H1 (cell line): Measurements from ENCODE around the gene SAAL1. TPM values are rescaled to one million over a fixed set of nuclear protein-coding genes. Genes with fewer than 3 reads are reported as not detected.

Experiments
- CTCF ChIA-PET: fragments of 300-600 bp; sonication (Branson Sonifier 250); formaldehyde crosslinking; loops from one replicate; lab custom pipeline; 2021; ENCODE audit not compliant: partially characterized antibody; lab: Charles Lee
- POLR2A ChIA-PET: fragments of 300-600 bp; sonication (Branson Sonifier 250); formaldehyde crosslinking; loops from one replicate; lab custom pipeline; 2021; ENCODE audit warnings: inconsistent platforms; ENCODE audit not compliant: partially characterized antibody; lab: Charles Lee
- DNase-seq, 2 experiments: peaks; one replicate each; pipeline versions ENCODE4 v3.0.0 to v3.0.0-alpha.2; 2010 to 2022; ENCODE audit warnings: low spot score in 2 of 2, low read depth in 1 of 2, mixed read lengths in 1 of 2
- FAIRE-seq: peaks from 2 replicates; lab custom pipeline; 2011; peaks lifted over from hg19 to GRCh38; lab: Jason Lieb, UNC
- H2AFZ ChIP-seq: 2 replicates; pipeline ENCODE4 v1.8.1; 2012; ENCODE audit warnings: low read length, inconsistent platforms
- H2AK5ac ChIP-seq: 2 replicates; pipeline ENCODE4 v1.6.1; 2013; ENCODE audit warnings: low read depth, low read length
- H2BK120ac ChIP-seq: replicated peaks from 2 replicates; pipeline ENCODE3; 2013; ENCODE audit warnings: low read depth, low read length, inconsistent platforms
- H2BK12ac ChIP-seq: 2 replicates; pipeline ENCODE4 v1.6.1; 2013; ENCODE audit warnings: low read depth, low read length
- H2BK15ac ChIP-seq: 2 replicates; pipeline ENCODE4 v1.6.1; 2013; ENCODE audit warnings: low read length
- H2BK20ac ChIP-seq: 2 replicates; pipeline ENCODE4 v1.6.1; 2013; ENCODE audit warnings: low read length
- H2BK5ac ChIP-seq: 2 replicates; pipeline ENCODE4 v1.6.1; 2013; ENCODE audit warnings: low read depth, low read length
- H3K14ac ChIP-seq: 2 replicates; pipeline ENCODE4 v1.6.1; 2013; ENCODE audit warnings: inconsistent platforms; ENCODE audit not compliant: insufficient read length
- H3K18ac ChIP-seq: 2 replicates; pipeline ENCODE4 v1.6.1; 2013; ENCODE audit warnings: low read length; ENCODE audit errors: extremely low read depth
- H3K23ac ChIP-seq: 2 replicates; pipeline ENCODE4 v1.6.1; 2013; ENCODE audit warnings: inconsistent platforms; ENCODE audit not compliant: insufficient read length
- H3K23me2 ChIP-seq: 2 replicates; pipeline ENCODE4 v1.6.1; 2013; ENCODE audit warnings: low read depth, low read length
- H3K27ac ChIP-seq: 2 replicates; pipeline ENCODE4 v1.6.1; 2011; ENCODE audit warnings: low read depth, low read length, inconsistent platforms
- H3K27me3 ChIP-seq, 4 experiments: replicated peaks in 1 of 4; 1 replicate in 1 of 4; 2 replicates in 3 of 4; pipeline versions ENCODE4 v1.6.1 to v1.8.1; 2011 to 2013; ENCODE audit warnings: low read length in 3 of 4, mild to moderate bottlenecking in 3 of 4, inconsistent platforms in 2 of 4, mixed read lengths in 2 of 4, moderate library complexity in 1 of 4; ENCODE audit not compliant: control insufficient read depth in 3 of 4, insufficient read depth in 3 of 4; ENCODE audit errors: extremely low read depth in 1 of 4
- H3K36me3 ChIP-seq, 4 experiments: 2 replicates each; pipeline versions ENCODE4 v1.6.1 to v1.8.1; 2011 to 2013; ENCODE audit warnings: mild to moderate bottlenecking in 4 of 4, low read length in 3 of 4, moderate library complexity in 2 of 4, control low read depth in 1 of 4, inconsistent platforms in 1 of 4; ENCODE audit not compliant: insufficient read depth in 4 of 4, control insufficient read depth in 2 of 4
- H3K4ac ChIP-seq: replicated peaks from 2 replicates; pipeline ENCODE3; 2013; ENCODE audit warnings: low read length, low read depth, mixed read lengths, inconsistent platforms; ENCODE audit not compliant: insufficient read length
- H3K4me1 ChIP-seq, 4 experiments: replicated peaks in 1 of 4; 1 replicate in 1 of 4; 2 replicates in 3 of 4; pipeline versions ENCODE4 v1.6.1 to v1.8.1; 2011 to 2013; ENCODE audit warnings: low read length in 3 of 4, inconsistent platforms in 2 of 4, mixed read lengths in 1 of 4; ENCODE audit not compliant: insufficient read depth in 4 of 4, control insufficient read depth in 3 of 4
- H3K4me2 ChIP-seq, 2 experiments: 2 replicates each; pipeline versions ENCODE4 v1.6.1 to v1.8.1; 2011 to 2013; ENCODE audit warnings: low read depth in 2 of 2, low read length in 2 of 2, control low read depth in 1 of 2, inconsistent platforms in 1 of 2, mild to moderate bottlenecking in 1 of 2; ENCODE audit not compliant: insufficient read depth in 1 of 2
- H3K4me3 ChIP-seq, 4 experiments: fragments of 200-600, 300-600 bp in 1 of 4; sonication (generic), shearing (Covaris generic), sonication (Bioruptor Twin) in 1 of 4; 2 replicates each; pipeline versions ENCODE4 v1.5.1 to v1.8.1; 2011 to 2016; ENCODE audit warnings: low read length in 4 of 4, low read depth in 3 of 4, control low read depth in 2 of 4, inconsistent platforms in 2 of 4, mild to moderate bottlenecking in 2 of 4, mixed read lengths in 1 of 4, moderate library complexity in 1 of 4; ENCODE audit not compliant: insufficient read depth in 2 of 4; ENCODE audit errors: extremely low read depth in 1 of 4
- H3K56ac ChIP-seq: replicated peaks from 2 replicates; pipeline ENCODE3; 2013; ENCODE audit warnings: low read depth, mild to moderate bottlenecking, mixed read lengths, low read length, inconsistent platforms; ENCODE audit not compliant: insufficient read length
- H3K79me1 ChIP-seq: 2 replicates; pipeline ENCODE4 v1.6.1; 2013; ENCODE audit warnings: low read depth, low read length, control low read depth
- H3K79me2 ChIP-seq, 2 experiments: 2 replicates each; pipeline versions ENCODE4 v1.6.1 to v1.8.1; 2012 to 2013; ENCODE audit warnings: low read length in 2 of 2, mild to moderate bottlenecking in 2 of 2, inconsistent platforms in 1 of 2; ENCODE audit not compliant: insufficient read depth in 2 of 2, control insufficient read depth in 1 of 2
- H3K9ac ChIP-seq, 4 experiments: replicated peaks in 1 of 4; 1 replicate in 1 of 4; 2 replicates in 3 of 4; pipeline versions ENCODE4 v1.6.1 to v1.8.1; 2011 to 2013; ENCODE audit warnings: low read depth in 3 of 4, low read length in 3 of 4, control low read depth in 2 of 4, mild to moderate bottlenecking in 2 of 4, moderate library complexity in 2 of 4, inconsistent platforms in 1 of 4; ENCODE audit errors: extremely low read depth in 1 of 4
- H3K9me3 ChIP-seq, 2 experiments: 2 replicates each; pipeline versions ENCODE4 v1.6.1 to v1.8.1; 2012 to 2013; ENCODE audit warnings: mild to moderate bottlenecking in 2 of 2, moderate library complexity in 2 of 2, control low read depth in 1 of 2, inconsistent platforms in 1 of 2, low read depth in 1 of 2, low read length in 1 of 2, mixed read lengths in 1 of 2; ENCODE audit not compliant: insufficient read depth in 2 of 2
- H4K20me1 ChIP-seq, 2 experiments: replicated peaks in 1 of 2; 2 replicates each; pipeline versions ENCODE3 to v1.8.1; 2011 to 2013; ENCODE audit warnings: inconsistent platforms in 2 of 2, low read length in 2 of 2, mild to moderate bottlenecking in 1 of 2; ENCODE audit not compliant: insufficient read depth in 2 of 2, control insufficient read depth in 1 of 2
- H4K5ac ChIP-seq: 2 replicates; pipeline ENCODE4 v1.6.1; 2013; ENCODE audit warnings: low read length, low read depth, mixed read lengths, inconsistent platforms; ENCODE audit not compliant: insufficient read length
- H4K8ac ChIP-seq: 2 replicates; pipeline ENCODE4 v1.8.0; 2013; ENCODE audit warnings: mild to moderate bottlenecking, moderate library complexity, low read length, inconsistent platforms; ENCODE audit not compliant: insufficient read depth; ENCODE audit errors: extremely low read depth
- H4K91ac ChIP-seq: replicated peaks from 2 replicates; pipeline ENCODE3; 2013; ENCODE audit warnings: low read length, mixed read lengths, inconsistent platforms; ENCODE audit not compliant: insufficient read length
- ASH2L ChIP-seq: fragments of 200-600, 300-600 bp; sonication (generic); IDR thresholded peaks from one replicate; pipeline ENCODE4 v1.7.1; 2017; ENCODE audit warnings: low read length
- ATF3 ChIP-seq: IDR thresholded peaks from 2 replicates; pipeline ENCODE4 v1.6.1; 2011; ENCODE audit warnings: low read depth, mild to moderate bottlenecking, low read length; ENCODE audit not compliant: insufficient read depth
- CBX5 ChIP-seq: fragments of 300-800, 300-1000 bp; sonication (generic); IDR thresholded peaks from 2 replicates; pipeline ENCODE4 v1.7.1; 2016; ENCODE audit warnings: antibody characterized with exemption, low read length, low read depth
- EP300 ChIP-seq, 2 experiments: IDR thresholded peaks; 1 replicate in 1 of 2; 2 replicates in 1 of 2; pipeline ENCODE4 v1.6.1; 2011 to 2012; ENCODE audit warnings: low read depth in 2 of 2, low read length in 2 of 2, mild to moderate bottlenecking in 2 of 2, borderline replicate concordance in 1 of 2, inconsistent platforms in 1 of 2, moderate library complexity in 1 of 2
- FOSL1 ChIP-seq: IDR thresholded peaks from 2 replicates; pipeline ENCODE4 v1.6.1; 2011; ENCODE audit warnings: mild to moderate bottlenecking, low read depth, low read length, moderate library complexity; ENCODE audit not compliant: insufficient read depth
- JUN ChIP-seq: IDR thresholded peaks from 2 replicates; pipeline ENCODE4 v1.6.1; 2011; ENCODE audit warnings: low read depth, mild to moderate bottlenecking, improper control_type of control experiment, low read length
- JUND ChIP-seq: IDR thresholded peaks from 2 replicates; pipeline ENCODE4 v1.6.1; 2011; ENCODE audit warnings: mild to moderate bottlenecking, improper control_type of control experiment, low read length
- MAFK ChIP-seq: IDR thresholded peaks from 2 replicates; pipeline ENCODE4 v1.6.1; 2012; ENCODE audit warnings: low read depth, mild to moderate bottlenecking, improper control_type of control experiment, low read length
- NANOG ChIP-seq: IDR thresholded peaks from 2 replicates; pipeline ENCODE4 v1.6.1; 2011; ENCODE audit warnings: low read length, low read depth, mild to moderate bottlenecking, inconsistent platforms; ENCODE audit not compliant: insufficient read depth, poor library complexity, severe bottlenecking
- POLR2A ChIP-seq, 2 experiments: IDR thresholded peaks; 1 replicate in 1 of 2; 2 replicates in 1 of 2; pipeline ENCODE4 v1.6.1; 2011; ENCODE audit warnings: low read depth in 2 of 2, low read length in 2 of 2, mild to moderate bottlenecking in 2 of 2; ENCODE audit errors: control extremely low read depth in 1 of 2
- POU5F1 ChIP-seq: IDR thresholded peaks from 2 replicates; pipeline ENCODE4 v1.6.1; 2011; ENCODE audit warnings: low read depth, mild to moderate bottlenecking, low read length, moderate library complexity
- RFX5 ChIP-seq: IDR thresholded peaks from 2 replicates; pipeline ENCODE4 v1.6.1; 2011; ENCODE audit warnings: low read depth, low read length, improper control_type of control experiment, borderline replicate concordance
- SIRT6 ChIP-seq: IDR thresholded peaks from one replicate; pipeline ENCODE4 v1.7.1; 2012; ENCODE audit warnings: low read length, inconsistent platforms
- ZNF274 ChIP-seq: IDR thresholded peaks from 2 replicates; pipeline ENCODE4 v1.7.0; 2012; ENCODE audit warnings: low read length, borderline replicate concordance; ENCODE audit errors: extremely low read depth
- WGBS, 2 experiments: shearing (Covaris generic) in 1 of 2; methylation state at CpG; one replicate each; pipeline versions ENCODE4 v1.1.6 to v1.1.7; 2013 to 2015; ENCODE audit warnings: low lambda C conversion rate in 2 of 2, mixed read lengths in 2 of 2, inconsistent platforms in 1 of 2, low coverage in 1 of 2, missing lambda C conversion rate in 1 of 2; ENCODE audit not compliant: insufficient replicate concordance in 2 of 2, insufficient coverage in 1 of 2, insufficient read length in 1 of 2; ENCODE audit errors: extremely low coverage in 1 of 2, missing lambda C conversion rate in 1 of 2; 5-methylcytosine and 5-hydroxymethylcytosine counted together
- polyA plus RNA-seq, 7 experiments: library from polyadenylated mRNA; depleted of rRNA in 3 of 7; stranded (reverse) in 5 of 7; unstranded in 2 of 7; fragments of >200 nt in 5 of 7; fragments of 200-250 nt in 2 of 7; gene quantifications; 1 replicate in 5 of 7; 2 replicates in 1 of 7; 4 replicates in 1 of 7; pipeline versions ENCODE4 v1.2.1 to v1.2.3, GENCODE V29; 2011 to 2013; ENCODE audit warnings: missing spikeins in 2 of 7, mixed read lengths in 2 of 7
- total RNA-seq: library from RNA; stranded (reverse); fragmentation: NEBNext Ultra II Directional; extraction: Animal tissue kit (Norgen Biotek cat#: 25700); gene quantifications from 2 replicates; pipeline ENCODE4 v1.2.1, GENCODE V29; 2021

The SAAL1 gene
- total and polyA plus RNA-seq, 2 of the 8 experiments (the other 6 are each of a cell fraction or from before 2014, with no cell fraction given), result 26.4 to 46.6 TPM

- Histone ChIP-seq H3K79me1 (no peaks in the 10 kb centered on the region; the same call in 1 of the 2 replicates), H3K23ac (no peak overlapping the region), H3K4me2 (no peak overlapping the region), H4K20me1 (peaks cover 0 to 3% of the 10 kb centered on the region in 2 experiments), H3K18ac (no peak overlapping the region), H3K79me2 (no peaks in the 10 kb centered on the region; a peak in 1 of 4 replicates), H2BK15ac (no peak overlapping the region), H3K23me2 (no peaks in the 10 kb centered on the region), H3K4me1 (no peaks in the 10 kb centered on the region), H3K14ac (no peak overlapping the region), H3K36me3 (peaks cover 9 to 89% (median 63%) of the 10 kb centered on the region in 4 experiments), H3K27me3 (no peaks in the 10 kb centered on the region), H3K9ac (no peak overlapping the region), H4K8ac (no peak overlapping the region), H2BK120ac (no peak overlapping the region), H4K91ac (no peak overlapping the region), H2BK12ac (no peak overlapping the region), H2AK5ac (no peak overlapping the region), H3K4ac (no peak overlapping the region), H2AFZ (no peak overlapping the region), H2BK5ac (no peak overlapping the region), H3K4me3 (no peak overlapping the region), H3K56ac (no peak overlapping the region), H3K27ac (no peak overlapping the region), H4K5ac (no peak overlapping the region), H2BK20ac (no peak overlapping the region), H3K9me3 (no peaks in the 10 kb centered on the region)
- FAIRE-seq (no peak), DNase-seq (no peak)
- ChIA-PET POLR2A (interaction anchor here (1.9 kb wide), 1 partner anchor 24 kb away, joined by 5 read pairs; no protein-coding TSS in a partner anchor), CTCF (interaction anchor here (1.7 kb wide), 1 partner anchor 88 kb away, joined by 3 read pairs; no protein-coding TSS in a partner anchor)
- 91% methylated on average over 2 of the region's 2 CpGs; no CpG with 5 or more reads in 1 of the 2 experiments for WGBS, 2 experiments
- TF ChIP-seq POLR2A (IDR thresholded peaks at IDR 0.05; ENCODE audit: control extremely low read depth in 1 of 2, low read depth in 2 of 2, low read length in 2 of 2), result no peak
- TF ChIP-seq NANOG, result no peak
- no peak for TF ChIP-seq FOSL1
- TF ChIP-seq SIRT6, result no peak
- no peak for TF ChIP-seq ATF3
- TF ChIP-seq ASH2L, result no peak
- TF ChIP-seq EP300 (IDR thresholded peaks at IDR 0.05; ENCODE audit: borderline replicate concordance in 1 of 2, low read depth in 2 of 2, low read length in 2 of 2), result no peak
- no peak for TF ChIP-seq JUN
- TF ChIP-seq MAFK, result no peak
- no peak for TF ChIP-seq CBX5
- TF ChIP-seq RFX5, result no peak
- no peak for TF ChIP-seq POU5F1
- TF ChIP-seq JUND, result no peak
- no peak for TF ChIP-seq ZNF274
Measured at GRCh38 chr11:18091731-18092130, 14.2 kb downstream of the SAAL1 start.
